IPS-NIHi11 (cell line): ENCODE results near the gene ZNF550.
A peak's percentile ranks its signal among the peaks of the same experiment; 100 is the strongest.
"Not testable (repeated sequence)": the region's sequence is repeated elsewhere in the genome, so short reads cannot be mapped to it uniquely, and the experiment has no call there.

Experiments used
- DNase-seq: peaks from one replicate; pipeline ENCODE4 v3.0.0; 2012; ENCODE audit warnings: mixed read lengths, low spot score

ZNF550 gene

GRCh38 chr19:57527136-57527881 is 32.4 kb downstream of the ZNF550 start, which contains the start of gene ZNF549:
ZNF549 (plus strand) TSS chr19:57527356; CDS start chr19:57527574, 218 bp downstream.
- DNase-seq = peak; percentile 99

DNA sequence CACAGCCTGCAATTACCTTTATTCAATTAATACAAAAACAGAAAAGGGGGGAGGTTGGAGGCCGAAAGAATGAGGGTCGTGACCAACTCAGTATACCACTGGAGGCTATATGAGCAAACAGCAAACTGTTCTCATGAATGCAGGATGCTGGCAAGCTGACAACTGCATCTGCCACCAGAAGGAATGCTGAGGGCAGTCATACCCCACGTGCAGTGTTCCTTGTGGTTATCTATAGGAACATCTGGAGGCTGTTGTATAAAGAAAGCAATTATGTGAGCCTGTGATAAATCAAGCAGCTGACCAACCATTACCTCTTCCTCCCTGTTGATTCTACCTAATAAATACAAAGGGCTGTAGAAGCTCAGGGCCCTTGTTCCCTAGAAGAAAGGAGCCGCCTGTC is 41.6 kb downstream of the ZNF550 start:
- DNase-seq = not testable (repeated sequence)

GRCh38 chr19:57515255-57515654 is 44.4 kb downstream of the ZNF550 start:
- no peak for DNase-seq

- DNase-seq = no peak
These were observed 46.8 kb downstream of the ZNF550 start for GRCh38 chr19:57512845-57513244.

DNA sequence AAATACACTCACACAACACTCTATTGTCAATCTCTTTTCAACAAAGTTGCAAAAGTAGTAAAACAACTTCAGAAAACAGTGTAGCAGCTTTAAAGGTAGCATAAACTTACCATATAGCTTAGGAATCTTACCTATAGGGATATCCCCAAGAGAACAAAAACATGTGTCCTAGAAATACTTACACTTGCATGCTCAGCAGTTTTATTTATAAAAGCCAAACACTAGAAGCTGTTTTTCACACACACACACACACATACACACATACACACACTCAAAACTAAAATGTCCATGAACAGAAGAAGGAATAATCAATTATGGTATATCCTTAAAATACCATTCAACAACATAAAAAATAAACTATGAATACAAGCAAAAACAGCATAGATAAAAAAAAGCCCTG is 48.2 kb downstream of the ZNF550 start:
- no peak for DNase-seq

- DNase-seq = no peak
These were observed 53.5 kb downstream of the ZNF550 start for GRCh38 chr19:57506163-57506562.

- not testable (repeated sequence) for DNase-seq
These were observed 59.3 kb downstream of the ZNF550 start for GRCh38 chr19:57500400-57500799.

- peak; percentile 95 for DNase-seq
These were observed 59.8 kb downstream of the ZNF550 start, which contains the start of gene ZNF773 for GRCh38 chr19:57499680-57500395. ZNF773 (plus strand) TSS chr19:57499938; CDS start chr19:57500081, 143 bp downstream.

DNA sequence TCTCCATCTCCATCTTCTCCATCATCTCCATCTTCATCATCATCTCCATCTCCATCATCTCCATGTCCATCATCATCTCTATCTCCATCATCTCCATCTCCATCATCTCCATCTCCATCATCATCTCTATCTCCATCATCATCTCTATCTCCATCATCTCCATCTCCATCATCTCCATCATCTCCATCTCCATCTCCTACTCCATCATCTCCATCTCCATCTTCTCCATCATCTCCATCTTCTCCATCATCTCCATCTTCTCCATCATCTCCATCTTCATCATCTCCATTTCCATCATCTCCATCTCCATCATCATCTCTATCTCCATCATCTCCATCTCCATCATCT is 60.4 kb downstream of the ZNF550 start:
- not testable (repeated sequence) for DNase-seq

- DNase-seq = not testable (repeated sequence)
These were observed 71.4 kb downstream of the ZNF550 start for GRCh38 chr19:57488299-57488644.

DNA sequence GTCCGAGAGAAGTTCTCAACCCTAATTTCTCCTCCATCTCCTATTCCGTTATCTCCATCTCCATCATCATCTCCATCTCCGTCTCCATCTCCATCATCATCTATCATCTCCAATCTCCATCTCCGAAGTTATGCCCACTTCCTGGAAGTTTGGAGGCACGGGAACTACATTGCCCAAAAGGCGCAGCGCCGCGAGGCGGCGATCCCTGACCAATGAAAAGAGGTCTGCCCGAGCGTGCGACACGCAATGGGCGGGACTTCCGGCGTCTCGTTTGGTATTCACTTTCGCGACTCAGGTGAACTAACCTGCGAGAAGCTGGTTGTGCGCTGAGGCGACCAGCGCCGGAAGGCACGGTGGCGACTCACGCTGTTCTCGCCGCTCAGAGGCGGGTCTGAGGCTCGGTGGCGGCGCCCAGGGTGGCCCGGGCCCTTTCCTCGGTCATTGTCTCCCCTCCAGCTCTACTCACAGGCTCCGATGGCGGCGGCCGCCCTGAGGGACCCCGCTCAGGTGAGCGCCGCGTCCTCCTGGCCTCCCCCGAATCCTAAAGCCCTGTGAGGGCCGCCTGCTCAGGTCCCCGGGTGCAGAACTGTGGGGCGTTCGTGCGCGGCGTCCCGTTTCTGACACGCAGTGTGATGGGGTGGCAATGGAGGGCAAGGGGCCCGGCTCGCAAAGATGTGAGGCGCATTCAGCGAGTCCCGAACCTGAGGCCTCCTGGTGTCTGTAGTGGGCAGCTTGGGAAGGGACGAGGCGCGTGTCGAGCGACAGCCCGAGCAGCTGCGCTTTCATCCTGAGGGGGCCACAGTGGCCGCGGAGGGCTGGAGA is 72.0 kb downstream of the ZNF550 start, which contains the start of gene ZNF419:
Gene ZNF419, plus strand, starts transcription at position 274 of the 822 bp plus-strand sequence. Its CDS starts 201 bp downstream, at position 475.
- DNase-seq = peak; percentile 95
